MM.1S (cell line): ENCODE data around the gene SMG6.
A peak's percentile ranks its signal among the peaks of the same experiment; 100 is the strongest.

ENCODE experiments used
- DNase-seq: peaks from one replicate; pipeline ENCODE4 v3.0.0-alpha.2; 2015
- H2AFZ ChIP-seq: fragments of 300-600 bp; sonication (generic); 2 replicates; pipeline ENCODE4 v1.6.0; 2016; ENCODE audit warnings: antibody characterized with exemption, low read length
- H3F3A ChIP-seq: fragments of 300-600 bp; sonication (generic); 2 replicates; pipeline ENCODE4 v1.6.1; 2016; ENCODE audit warnings: mild to moderate bottlenecking, antibody characterized with exemption, low read length, moderate library complexity, mixed read lengths; ENCODE audit not compliant: insufficient read depth
- H3K27ac ChIP-seq: fragments of 300-600 bp; sonication (generic); 2 replicates; pipeline ENCODE4 v1.5.1; 2016; ENCODE audit warnings: mild to moderate bottlenecking, low read length
- H3K27me3 ChIP-seq: fragments of 300-600 bp; sonication (generic); replicated peaks from 2 replicates; pipeline ENCODE4 v1.6.0; 2016; ENCODE audit warnings: low read length; ENCODE audit not compliant: insufficient read depth
- H3K36me3 ChIP-seq: fragments of 300-600 bp; sonication (generic); replicated peaks from 2 replicates; pipeline ENCODE4 v1.6.1; 2016; ENCODE audit warnings: mild to moderate bottlenecking, low read length, mixed read lengths; ENCODE audit not compliant: insufficient read depth
- H3K4me1 ChIP-seq: fragments of 300-600 bp; sonication (generic); 2 replicates; pipeline ENCODE4 v1.6.1; 2016; ENCODE audit warnings: low read length, mixed read lengths
- H3K4me2 ChIP-seq: fragments of 300-600 bp; sonication (generic); 2 replicates; pipeline ENCODE4 v1.6.0; 2016; ENCODE audit warnings: low read depth, low read length
- H3K4me3 ChIP-seq: fragments of 300-600 bp; sonication (generic); 2 replicates; pipeline ENCODE4 v1.5.1; 2016; ENCODE audit warnings: low read length, mixed read lengths
- H3K79me2 ChIP-seq: fragments of 300-600 bp; sonication (generic); 2 replicates; pipeline ENCODE4 v1.6.1; 2016; ENCODE audit warnings: mixed run types, low read length, mixed read lengths
- H3K9ac ChIP-seq: fragments of 300-600 bp; sonication (generic); 2 replicates; pipeline ENCODE4 v1.6.1; 2016; ENCODE audit warnings: low read length, mixed read lengths
- H3K9me2 ChIP-seq: fragments of 300-600 bp; sonication (generic); replicated peaks from 2 replicates; pipeline ENCODE4 v1.6.1; 2016; ENCODE audit warnings: mild to moderate bottlenecking, low read length, mixed read lengths; ENCODE audit not compliant: insufficient read depth
- H3K9me3 ChIP-seq: fragments of 300-600 bp; sonication (generic); replicated peaks from 2 replicates; pipeline ENCODE4 v1.6.1; 2016; ENCODE audit warnings: mild to moderate bottlenecking, low read length, mixed read lengths; ENCODE audit not compliant: insufficient read depth
- H4K20me1 ChIP-seq: fragments of 300-600 bp; sonication (generic); 2 replicates; pipeline ENCODE4 v1.6.1; 2016; ENCODE audit warnings: mild to moderate bottlenecking, low read length, moderate library complexity, mixed read lengths; ENCODE audit not compliant: insufficient read depth
- EZH2 ChIP-seq: fragments of 300-600 bp; sonication (generic); optimal IDR thresholded peaks from 2 replicates; pipeline ENCODE3; 2017; ENCODE audit warnings: low read depth, mild to moderate bottlenecking, antibody characterized with exemption, low read length, mixed read lengths
- EZH2phosphoT487 ChIP-seq: fragments of 300-600 bp; sonication (generic); IDR thresholded peaks from 2 replicates; pipeline ENCODE4 v1.6.1; 2018; ENCODE audit warnings: antibody characterized with exemption, low read length
- TF ChIP-seq, protein P1 (sequence below): fragments of 300-600 bp; sonication (generic); IDR thresholded peaks from 2 replicates; pipeline ENCODE4 v1.5.1; 2016; ENCODE audit warnings: antibody characterized with exemption, low read length, mixed read lengths

SMG6 gene

DNA sequence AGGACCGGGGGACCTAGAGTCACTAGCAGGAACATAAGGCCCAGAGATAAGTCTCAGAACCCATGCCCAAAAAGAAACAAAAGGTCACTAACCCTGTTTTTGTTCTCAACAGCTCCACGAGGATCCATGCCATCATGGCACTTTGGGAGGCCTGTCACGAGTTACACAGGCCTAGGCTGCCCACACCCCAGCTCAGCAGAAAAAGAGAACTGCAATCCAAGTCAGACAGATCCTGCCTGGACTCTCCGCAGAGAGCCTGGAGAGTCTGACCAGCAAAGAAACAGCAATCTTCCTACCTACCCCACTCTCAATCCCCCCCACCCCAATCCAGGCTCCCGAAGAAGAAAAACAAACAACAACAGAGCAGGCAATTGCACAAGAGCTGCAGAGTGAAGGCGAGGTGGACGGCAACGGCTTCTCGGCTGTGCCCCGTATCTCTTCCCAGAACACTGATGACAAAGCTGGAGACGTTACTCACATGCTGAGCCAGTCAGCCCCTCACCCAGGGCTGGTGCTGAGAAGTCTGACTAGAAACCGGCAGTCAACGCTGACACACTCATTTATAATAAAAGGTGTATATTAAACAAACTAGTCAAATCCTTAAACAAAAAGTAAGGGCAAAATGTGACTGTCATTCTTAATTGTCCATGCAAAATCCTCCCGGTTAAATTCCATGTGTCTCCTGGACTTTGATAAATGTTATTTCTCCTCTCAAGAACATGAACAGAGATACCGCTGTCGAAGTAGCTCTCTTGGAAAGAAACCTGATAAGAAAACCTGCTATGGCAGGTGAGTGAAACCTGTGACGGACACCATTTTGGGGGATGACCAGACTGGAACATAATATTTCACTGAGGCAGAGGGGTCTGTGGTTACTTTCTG lies 89.3 kb downstream of the SMG6 start:
- Histone ChIP-seq H3K9me3 (no peaks in the 10 kb centered on the region), H3K9me2 (no peaks in the 10 kb centered on the region), H3K79me2 (peaks cover 42% of the 10 kb centered on the region), H3K4me2 (peak overlapping the region; percentile 86), H3K4me3 (peak overlapping the region; percentile 49), H3K27me3 (no peaks in the 10 kb centered on the region), H3K27ac (peak overlapping the region; percentile 97), H3F3A (peaks cover 27% of the 10 kb centered on the region), H4K20me1 (no peaks in the 10 kb centered on the region), H3K9ac (peak overlapping the region; percentile 76), H3K36me3 (no peaks in the 10 kb centered on the region), H3K4me1 (peaks cover 22% of the 10 kb centered on the region), H2AFZ (0 out of 2 replicates have a peak overlapping the region, but pooled peaks have one; percentile 13)
- no peak for DNase-seq
- TF ChIP-seq EZH2phosphoT487 (no peak), EZH2 (no peak)
- TF ChIP-seq, protein P1, sequence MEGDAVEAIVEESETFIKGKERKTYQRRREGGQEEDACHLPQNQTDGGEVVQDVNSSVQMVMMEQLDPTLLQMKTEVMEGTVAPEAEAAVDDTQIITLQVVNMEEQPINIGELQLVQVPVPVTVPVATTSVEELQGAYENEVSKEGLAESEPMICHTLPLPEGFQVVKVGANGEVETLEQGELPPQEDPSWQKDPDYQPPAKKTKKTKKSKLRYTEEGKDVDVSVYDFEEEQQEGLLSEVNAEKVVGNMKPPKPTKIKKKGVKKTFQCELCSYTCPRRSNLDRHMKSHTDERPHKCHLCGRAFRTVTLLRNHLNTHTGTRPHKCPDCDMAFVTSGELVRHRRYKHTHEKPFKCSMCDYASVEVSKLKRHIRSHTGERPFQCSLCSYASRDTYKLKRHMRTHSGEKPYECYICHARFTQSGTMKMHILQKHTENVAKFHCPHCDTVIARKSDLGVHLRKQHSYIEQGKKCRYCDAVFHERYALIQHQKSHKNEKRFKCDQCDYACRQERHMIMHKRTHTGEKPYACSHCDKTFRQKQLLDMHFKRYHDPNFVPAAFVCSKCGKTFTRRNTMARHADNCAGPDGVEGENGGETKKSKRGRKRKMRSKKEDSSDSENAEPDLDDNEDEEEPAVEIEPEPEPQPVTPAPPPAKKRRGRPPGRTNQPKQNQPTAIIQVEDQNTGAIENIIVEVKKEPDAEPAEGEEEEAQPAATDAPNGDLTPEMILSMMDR: no peak

DNA sequence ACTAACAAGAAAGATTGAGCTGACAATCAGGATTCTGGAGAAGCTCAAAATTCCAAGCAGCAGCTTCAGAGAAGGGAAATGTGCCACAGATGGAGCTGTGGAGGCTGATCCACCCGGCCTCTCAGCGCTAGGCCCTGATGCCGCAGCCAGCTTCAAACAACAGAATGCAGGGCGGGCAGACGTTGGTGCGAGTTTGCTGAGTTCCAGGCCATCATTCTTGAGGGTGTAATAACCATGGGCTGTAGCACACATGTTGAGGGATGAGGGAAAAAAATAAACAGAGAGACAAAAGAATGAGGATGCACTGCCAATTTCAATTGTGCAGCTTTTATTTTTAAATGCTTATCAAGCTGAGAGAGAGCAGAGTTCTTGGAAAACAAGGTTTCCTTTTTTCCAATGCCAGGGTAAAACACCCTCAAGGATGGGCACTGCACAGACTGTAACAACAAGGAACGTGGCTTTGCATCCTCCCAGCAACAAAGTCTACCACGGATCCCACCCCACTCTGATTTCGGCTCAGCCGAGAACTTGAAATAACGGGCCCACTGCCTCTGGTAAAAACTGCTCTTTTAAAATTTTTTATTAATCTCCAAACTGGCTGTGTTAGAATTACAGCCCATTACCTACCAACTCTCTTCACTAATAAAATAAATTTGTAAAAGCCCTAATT lies 90.2 kb downstream of the SMG6 start:
- H3K36me3 ChIP-seq: no peaks in the 10 kb centered on the region
- H3K79me2 ChIP-seq: peaks cover 42% of the 10 kb centered on the region
- H3K4me3 ChIP-seq: no peak overlapping the region
- no peak overlapping the region for H3K9ac ChIP-seq
- TF ChIP-seq EZH2phosphoT487 (no peak), EZH2 (no peak)
- TF ChIP-seq, protein P1: no peak
- no peak overlapping the region for H2AFZ ChIP-seq
- no peaks in the 10 kb centered on the region for H3K9me3 ChIP-seq
- H3K27me3 ChIP-seq: no peaks in the 10 kb centered on the region
- H3K27ac ChIP-seq: no peak overlapping the region
- no peak overlapping the region for H3K4me2 ChIP-seq
- H3F3A ChIP-seq: peaks cover 27% of the 10 kb centered on the region
- H4K20me1 ChIP-seq: no peaks in the 10 kb centered on the region
- H3K4me1 ChIP-seq: peaks cover 22% of the 10 kb centered on the region
- no peak for DNase-seq
- H3K9me2 ChIP-seq: no peaks in the 10 kb centered on the region

DNA sequence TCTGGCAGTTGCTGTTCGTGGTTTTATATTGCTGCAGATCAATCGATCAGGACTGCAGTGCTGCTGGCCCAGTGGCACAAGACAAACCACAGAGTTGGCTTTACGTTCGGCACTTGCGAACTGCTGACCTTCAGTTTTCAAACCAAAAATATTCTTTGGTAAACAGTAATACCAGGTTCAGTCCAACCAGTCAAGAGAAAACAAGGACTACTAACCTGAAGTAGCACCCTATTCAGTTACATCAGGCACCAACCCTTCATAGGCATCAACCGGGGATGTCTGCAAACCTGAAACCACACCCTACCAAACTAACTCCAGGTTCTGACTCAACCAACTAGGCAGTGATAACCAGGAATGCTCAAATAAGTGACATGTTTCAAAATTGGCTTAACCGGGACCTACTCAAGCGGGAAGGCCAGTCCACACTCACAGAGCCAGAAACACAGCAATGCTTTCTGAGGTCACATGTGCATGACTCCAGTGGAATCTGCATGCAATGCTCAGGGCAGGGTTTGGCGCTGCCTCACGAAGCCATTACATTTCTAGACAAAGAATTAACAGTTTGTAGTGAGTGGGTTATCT lies 91.1 kb downstream of the SMG6 start:
- H3K4me2 ChIP-seq: no peak overlapping the region
- TF ChIP-seq EZH2: no peak
- TF ChIP-seq EZH2phosphoT487: no peak
- TF ChIP-seq, protein P1: no peak
- H3K27me3 ChIP-seq: no peaks in the 10 kb centered on the region
- H4K20me1 ChIP-seq: no peaks in the 10 kb centered on the region
- peaks cover 22% of the 10 kb centered on the region for H3K4me1 ChIP-seq
- H3K9me3 ChIP-seq: no peaks in the 10 kb centered on the region
- H2AFZ ChIP-seq: no peak overlapping the region
- H3K79me2 ChIP-seq: peaks cover 44% of the 10 kb centered on the region
- no peak overlapping the region for H3K4me3 ChIP-seq
- H3K27ac ChIP-seq: no peak overlapping the region
- DNase-seq: no peak
- no peaks in the 10 kb centered on the region for H3K36me3 ChIP-seq
- H3K9me2 ChIP-seq: no peaks in the 10 kb centered on the region
- peaks cover 27% of the 10 kb centered on the region for H3F3A ChIP-seq
- H3K9ac ChIP-seq: no peak overlapping the region
